ENCODE results near the gene SRRM3.

- TF ChIP-seq CTCF (IDR thresholded peaks at IDR 0.05) (no peak), POLR2A (IDR thresholded peaks at IDR 0.05) (no peak)
These were observed 99.3 kb downstream of the SRRM3 start for GRCh38 chr7:76301000-76301399.

Measured in heart left ventricle (tissue), 13 donors.